ENCODE measurements around the gene GNG14. TPM values are rescaled to one million over a fixed set of nuclear protein-coding genes. Genes with fewer than 3 reads are reported as not detected.

The GNG14 gene
- total and polyA plus RNA-seq, 2 experiments from 2014 or later: not detected

GRCh38 chr19:12695997-12696365 lies 8.2 kb downstream of the GNG14 start:
- Histone ChIP-seq H4K20me1 (replicated peaks; ENCODE audit: insufficient read depth) (0 out of 2 replicates have a peak, but pooled peaks cover 4% of the 10 kb centered on the region), H3K79me2 (replicated peaks; ENCODE audit: insufficient read depth) (no peaks in the 10 kb centered on the region), H3F3A (replicated peaks; ENCODE audit: low read depth) (peaks cover 34% of the 10 kb centered on the region), H3K4me2 (peak overlapping the region; percentile 78), H2AFZ (0 out of 2 replicates have a peak overlapping the region, but pooled peaks have one; percentile 67), H3K36me3 (ENCODE audit: insufficient read depth) (peaks cover 10% of the 10 kb centered on the region; the same call in 1 of the 2 replicates), H3K27ac (ENCODE audit: low read depth) (no peak overlapping the region), H3K4me3 (peak overlapping the region; percentile 90), H3K4me1 (ENCODE audit: insufficient read depth) (0 out of 2 replicates have a peak, but pooled peaks cover 4% of the 10 kb centered on the region), H3K27me3 (ENCODE audit: insufficient read depth) (no peaks in the 10 kb centered on the region), H3K9me2 (ENCODE audit: insufficient read depth) (no peaks in the 10 kb centered on the region)
- peaks cover 21% of the 10 kb centered on the region for H3K27me3 Mint-ChIP-seq (ENCODE audit: insufficient read depth, low read depth, poor library complexity)
- DNase-seq (ENCODE audit: low spot score) (no peak), ATAC-seq (peak; percentile 53)
- H3K4me3 Mint-ChIP-seq: peak overlapping the region; percentile 90
- no peaks in the 10 kb centered on the region; the same call in 2 of the 3 replicates for H3K9me3 Mint-ChIP-seq
- H3K27ac Mint-ChIP-seq: no peak overlapping the region
- TF ChIP-seq ZNF331 (CRISPR knock-in tag; IDR thresholded peaks at IDR 0.05; ENCODE audit: low read depth): no peak
- no peak for TF ChIP-seq CTCF (conservative IDR thresholded peaks at IDR 0.05; ENCODE audit: low read depth in 2 of 2)
- no peak for TF ChIP-seq EZH2 (IDR thresholded peaks at IDR 0.05; ENCODE audit: low read depth, unreplicated experiment)
- no peak for TF ChIP-seq NANOG (IDR thresholded peaks at IDR 0.05; ENCODE audit: borderline replicate concordance)
- TF ChIP-seq CREB1 (CRISPR knock-in tag; IDR thresholded peaks at IDR 0.05; ENCODE audit: low read depth): no peak
- no peak for TF ChIP-seq POLR2AphosphoS5 (IDR thresholded peaks at IDR 0.05; ENCODE audit: low read depth)
- no peak for TF ChIP-seq STAT1 (IDR thresholded peaks at IDR 0.05; ENCODE audit: unreplicated experiment)
- no peak for TF ChIP-seq JUNB (IDR thresholded peaks at IDR 0.05; ENCODE audit: unreplicated experiment)
- no peak for TF ChIP-seq ETS1 (IDR thresholded peaks at IDR 0.05)
- TF ChIP-seq REST (IDR thresholded peaks at IDR 0.05; ENCODE audit: unreplicated experiment): no peak
- no peak for TF ChIP-seq ZNF462 (CRISPR knock-in tag; IDR thresholded peaks at IDR 0.05)
- TF ChIP-seq ZNF114 (CRISPR knock-in tag; IDR thresholded peaks at IDR 0.05): no peak
- H3K4me1 Mint-ChIP-seq: peaks cover 5% of the 10 kb centered on the region
- H3K36me3 Mint-ChIP-seq (ENCODE audit: low read depth): peaks cover 22% of the 10 kb centered on the region

Measured in GM23338 (cell line).